ENCODE measurements around the gene GABPB2. TPM values are rescaled to one million over a fixed set of nuclear protein-coding genes. Genes with fewer than 3 reads are reported as not detected.
"Not testable (repeated sequence)": the region's sequence is repeated elsewhere in the genome, so short reads cannot be mapped to it uniquely, and the experiment has no call there.

The GABPB2 gene
- total RNA-seq, 1 experiment from 2014 or later = 2.0 TPM

DNA sequence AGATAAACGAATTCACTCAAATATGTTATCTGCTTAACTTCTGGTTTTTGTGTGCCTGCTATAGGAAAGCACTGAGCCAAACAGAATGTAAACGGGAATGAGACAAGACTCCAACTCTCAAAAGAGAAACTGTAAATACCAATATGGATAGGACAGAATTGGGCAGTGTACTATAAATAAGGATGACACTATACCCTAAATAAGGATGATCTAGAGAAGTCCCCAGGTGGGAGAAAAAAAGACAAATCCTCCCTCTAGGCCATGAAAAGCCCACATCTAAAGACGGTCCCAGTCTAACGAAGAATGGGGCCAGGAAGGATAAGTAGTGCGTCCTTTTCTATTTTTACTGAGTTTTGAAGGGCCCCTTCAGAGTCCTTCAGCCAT lies 1.5 kb upstream of the GABPB2 start:
- Mint-ChIP-seq H3K36me3 (ENCODE audit: insufficient read depth, unreplicated experiment) (peaks cover 11% of the 10 kb centered on the region), H3K9me3 (ENCODE audit: unreplicated experiment) (no peaks in the 10 kb centered on the region), H3K4me1 (ENCODE audit: low read depth, unreplicated experiment) (no peaks in the 10 kb centered on the region), H3K27me3 (ENCODE audit: insufficient read depth, unreplicated experiment) (no peaks in the 10 kb centered on the region), H3K27ac (ENCODE audit: unreplicated experiment) (no peak overlapping the region), H3K4me3 (ENCODE audit: unreplicated experiment) (no peak overlapping the region)
- intact Hi-C loops (cut with micrococcal nuclease; ENCODE audit: unreplicated experiment) = no loop called here
- Histone ChIP-seq H3K4me1 (peaks cover 10% of the 10 kb centered on the region; the same call in 1 of the 2 replicates), H3K36me3 (ENCODE audit: control insufficient read depth, insufficient read depth, low read length) (no peaks in the 10 kb centered on the region), H3K4me3 (ENCODE audit: low read depth, low read length) (no peak overlapping the region), H3K27me3 (replicated peaks; ENCODE audit: control insufficient read depth, insufficient read depth, low read length) (no peaks in the 10 kb centered on the region), H3K9me3 (no peaks in the 10 kb centered on the region)
- DNase-seq = no peak
- CTCF ChIA-PET = no interaction called here
- POLR2A ChIA-PET = no interaction called here
- TF ChIP-seq, protein P1, sequence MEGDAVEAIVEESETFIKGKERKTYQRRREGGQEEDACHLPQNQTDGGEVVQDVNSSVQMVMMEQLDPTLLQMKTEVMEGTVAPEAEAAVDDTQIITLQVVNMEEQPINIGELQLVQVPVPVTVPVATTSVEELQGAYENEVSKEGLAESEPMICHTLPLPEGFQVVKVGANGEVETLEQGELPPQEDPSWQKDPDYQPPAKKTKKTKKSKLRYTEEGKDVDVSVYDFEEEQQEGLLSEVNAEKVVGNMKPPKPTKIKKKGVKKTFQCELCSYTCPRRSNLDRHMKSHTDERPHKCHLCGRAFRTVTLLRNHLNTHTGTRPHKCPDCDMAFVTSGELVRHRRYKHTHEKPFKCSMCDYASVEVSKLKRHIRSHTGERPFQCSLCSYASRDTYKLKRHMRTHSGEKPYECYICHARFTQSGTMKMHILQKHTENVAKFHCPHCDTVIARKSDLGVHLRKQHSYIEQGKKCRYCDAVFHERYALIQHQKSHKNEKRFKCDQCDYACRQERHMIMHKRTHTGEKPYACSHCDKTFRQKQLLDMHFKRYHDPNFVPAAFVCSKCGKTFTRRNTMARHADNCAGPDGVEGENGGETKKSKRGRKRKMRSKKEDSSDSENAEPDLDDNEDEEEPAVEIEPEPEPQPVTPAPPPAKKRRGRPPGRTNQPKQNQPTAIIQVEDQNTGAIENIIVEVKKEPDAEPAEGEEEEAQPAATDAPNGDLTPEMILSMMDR (IDR thresholded peaks at IDR 0.05; ENCODE audit: insufficient read depth in 1 of 2, low read depth in 1 of 2, low read length in 1 of 2, severe bottlenecking in 1 of 2, unreplicated experiment in 1 of 2) = no peak
- BruUV-seq (replicated peaks) = no TSS peak

- no peak overlapping the region for H3K4me3 ChIP-seq (ENCODE audit: low read depth, low read length)
- no TSS peak for BruUV-seq (replicated peaks)
- POLR2A ChIA-PET = no interaction called here
- TF ChIP-seq, protein P1 (IDR thresholded peaks at IDR 0.05; ENCODE audit: insufficient read depth in 1 of 2, low read depth in 1 of 2, low read length in 1 of 2, severe bottlenecking in 1 of 2, unreplicated experiment in 1 of 2) = no peak
- no peaks in the 10 kb centered on the region for H3K27me3 ChIP-seq (replicated peaks; ENCODE audit: control insufficient read depth, insufficient read depth, low read length)
- Mint-ChIP-seq H3K27me3 (ENCODE audit: insufficient read depth, unreplicated experiment) (no peaks in the 10 kb centered on the region), H3K4me3 (ENCODE audit: unreplicated experiment) (peak overlapping the region; percentile 98), H3K36me3 (ENCODE audit: insufficient read depth, unreplicated experiment) (peaks cover 11% of the 10 kb centered on the region), H3K27ac (ENCODE audit: unreplicated experiment) (peak overlapping the region; percentile 100), H3K4me1 (ENCODE audit: low read depth, unreplicated experiment) (no peaks in the 10 kb centered on the region), H3K9me3 (ENCODE audit: unreplicated experiment) (no peaks in the 10 kb centered on the region)
- CTCF ChIA-PET = no interaction called here
- H3K9me3 ChIP-seq = no peaks in the 10 kb centered on the region
- peaks cover 10% of the 10 kb centered on the region; the same call in 1 of the 2 replicates for H3K4me1 ChIP-seq
- DNase-seq = no peak
- no peaks in the 10 kb centered on the region for H3K36me3 ChIP-seq (ENCODE audit: control insufficient read depth, insufficient read depth, low read length)
- intact Hi-C loops (cut with micrococcal nuclease; ENCODE audit: unreplicated experiment) = no loop called here
These were observed 1.7 kb downstream of the GABPB2 start for GRCh38 chr1:151072224-151072623.

DNA sequence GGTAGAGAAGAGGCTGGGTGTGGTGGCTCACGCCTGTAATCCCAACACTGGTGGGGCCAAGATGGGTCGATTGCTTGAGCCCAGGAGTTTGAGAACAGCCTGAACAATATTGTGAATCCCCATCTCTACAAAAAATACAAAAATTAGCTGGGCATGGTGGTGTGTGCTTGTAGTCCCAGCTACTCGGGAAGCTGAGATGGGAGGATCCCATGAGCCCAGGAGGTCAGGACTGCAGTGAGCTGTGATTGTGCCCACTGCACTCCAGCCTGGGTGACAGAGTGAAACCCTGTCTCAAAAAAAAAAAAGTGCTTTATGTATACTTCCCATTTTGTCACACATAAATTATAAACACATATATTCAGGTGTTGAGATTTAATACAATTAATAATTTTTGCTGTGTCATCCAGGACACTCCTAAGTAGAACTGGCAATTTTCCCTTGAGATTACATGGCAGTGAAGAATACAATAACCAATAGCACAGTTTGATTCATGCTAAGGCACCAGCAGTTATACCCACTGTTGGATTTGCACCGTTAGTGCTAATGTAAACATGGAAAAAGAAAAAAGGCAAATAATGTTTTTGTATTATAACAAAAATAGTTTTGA lies 15.5 kb downstream of the GABPB2 start:
- Histone ChIP-seq H3K9me3 (no peaks in the 10 kb centered on the region), H3K36me3 (ENCODE audit: control insufficient read depth, insufficient read depth, low read length) (no peaks in the 10 kb centered on the region), H3K4me3 (ENCODE audit: low read depth, low read length) (no peak overlapping the region), H3K27me3 (replicated peaks; ENCODE audit: control insufficient read depth, insufficient read depth, low read length) (no peaks in the 10 kb centered on the region), H3K4me1 (no peaks in the 10 kb centered on the region)
- Mint-ChIP-seq H3K9me3 (ENCODE audit: unreplicated experiment) (no peaks in the 10 kb centered on the region), H3K27me3 (ENCODE audit: insufficient read depth, unreplicated experiment) (no peaks in the 10 kb centered on the region), H3K27ac (ENCODE audit: unreplicated experiment) (no peak overlapping the region), H3K4me3 (ENCODE audit: unreplicated experiment) (no peak overlapping the region), H3K36me3 (ENCODE audit: insufficient read depth, unreplicated experiment) (peaks cover 6% of the 10 kb centered on the region), H3K4me1 (ENCODE audit: low read depth, unreplicated experiment) (no peaks in the 10 kb centered on the region)
- TF ChIP-seq, protein P1 (IDR thresholded peaks at IDR 0.05; ENCODE audit: insufficient read depth in 1 of 2, low read depth in 1 of 2, low read length in 1 of 2, severe bottlenecking in 1 of 2, unreplicated experiment in 1 of 2) = no peak
- no TSS peak for BruUV-seq (replicated peaks)
- DNase-seq = no peak
- intact Hi-C loops (cut with micrococcal nuclease; ENCODE audit: unreplicated experiment) = no loop called here
- ChIA-PET POLR2A (no interaction called here), CTCF (interaction anchor here (0.7 kb wide), 1 partner anchor 14 kb away, joined by 3 read pairs; no protein-coding TSS in a partner anchor)

- H3K4me3 ChIP-seq (ENCODE audit: low read depth, low read length); BruUV-seq (replicated peaks); POLR2A ChIA-PET: not testable (repeated sequence)
These were observed 26.9 kb downstream of the GABPB2 start for GRCh38 chr1:151097426-151097825.

More at GRCh38 chr1:151097426-151097825, 26.9 kb downstream of the GABPB2 start:
- H3K4me3 Mint-ChIP-seq (ENCODE audit: unreplicated experiment); H3K27me3 ChIP-seq (replicated peaks; ENCODE audit: control insufficient read depth, insufficient read depth, low read length); H3K27me3 Mint-ChIP-seq (ENCODE audit: insufficient read depth, unreplicated experiment); CTCF ChIA-PET; H3K9me3 ChIP-seq; DNase-seq; H3K36me3 ChIP-seq (ENCODE audit: control insufficient read depth, insufficient read depth, low read length); intact Hi-C loops (cut with micrococcal nuclease; ENCODE audit: unreplicated experiment); H3K4me1 ChIP-seq; H3K9me3 Mint-ChIP-seq (ENCODE audit: unreplicated experiment); H3K36me3 Mint-ChIP-seq (ENCODE audit: insufficient read depth, unreplicated experiment); H3K27ac Mint-ChIP-seq (ENCODE audit: unreplicated experiment); H3K4me1 Mint-ChIP-seq (ENCODE audit: low read depth, unreplicated experiment): not testable (repeated sequence)
